Right lobe of liver (tissue), 6 donors: ENCODE results near the gene TRPT1. TPM values are rescaled to one million over a fixed set of nuclear protein-coding genes. Genes with fewer than 3 reads are reported as not detected.

ENCODE experiments used
- ATAC-seq, 4 donors: fragments of 200-7000 bp; cut with Tn5 transposase; one replicate each; pipeline ENCODE4 v1.9.1; 2020; ENCODE audit warnings: mild to moderate bottlenecking in 4 of 4, moderate library complexity in 4 of 4
- DNase-seq, 3 donors: peaks; one replicate each; pipeline ENCODE4 v3.0.0-alpha.2; 2020
- H3K27ac ChIP-seq, 3 donors: fragments of 200-600 bp; one replicate each; pipeline ENCODE4 v1.8.0; 2022
- H3K27me3 ChIP-seq, 2 donors: fragments of 200-600 bp; one replicate each; pipeline ENCODE4 v1.8.0; 2022
- H3K36me3 ChIP-seq, 4 donors: fragments of 200-600 bp; sonication (generic) in 1 of 4; one replicate each; pipeline versions ENCODE4 v1.5.1 to v1.8.0; 2017 to 2022; ENCODE audit warnings: control low read depth in 1 of 4
- H3K4me1 ChIP-seq, 4 donors: fragments of 200-600 bp; sonication (generic) in 1 of 4; one replicate each; pipeline versions ENCODE4 v1.5.1 to v1.8.0; 2017 to 2022; ENCODE audit warnings: control low read depth in 1 of 4
- H3K4me3 ChIP-seq, 3 donors: fragments of 200-600 bp; one replicate each; pipeline ENCODE4 v1.8.0; 2022
- H3K9me3 ChIP-seq, 4 donors: fragments of 200-600 bp; sonication (generic) in 1 of 4; one replicate each; pipeline versions ENCODE4 v1.5.1 to v1.8.0; 2017 to 2022; ENCODE audit warnings: control low read depth in 1 of 4
- POLR2A ChIP-seq: fragments of 450-650 bp; IDR thresholded peaks from one replicate; pipeline ENCODE4 v1.6.1; 2017; ENCODE audit warnings: antibody characterized with exemption, mild to moderate bottlenecking
- WGBS: methylation state at CpG from one replicate; pipeline ENCODE4 v1.1.6; 2018; ENCODE audit warnings: low coverage, low lambda C conversion rate; ENCODE audit not compliant: insufficient coverage; ENCODE audit errors: missing lambda C conversion rate; 5-methylcytosine and 5-hydroxymethylcytosine counted together
- intact Hi-C, 2 donors: fragments of 100-400 bp; cut with DNase I; formaldehyde crosslinking; loops; one replicate each; pipeline versions ENCODE4 v1.11.2 to v1.14.1; 2022
- total RNA-seq, 6 experiments: library from RNA; depleted of rRNA in 2 of 6; stranded (reverse); fragments of >200 nt in 2 of 6; fragmentation: NEBNext Ultra II Directional in 3 of 6; extraction: Animal tissue kit (Norgen Biotek cat#: 25700) in 3 of 6; gene quantifications; one replicate each; pipeline versions ENCODE4 v1.1.0 to v1.2.4, GENCODE V29; 2016 to 2023
- TF ChIP-seq, protein P1 (sequence below), 4 donors: fragments of 200-600 bp in 3 of 4; fragments of 450-650 bp in 1 of 4; IDR thresholded peaks; one replicate each; pipeline versions ENCODE4 v1.5.1 to v1.8.0; 2016 to 2022; ENCODE audit warnings: antibody characterized with exemption in 4 of 4, mild to moderate bottlenecking in 2 of 4
- donor health status: DM: no; HTN: yes; CAD: no.
- donor health status: DM: no; HTN: no; CAD: no.
- donor health status: DM: no; HTN: no; CAD: no.
- donor health status: DM: no; HTN: yes; CAD: no.
- donor health status: DM: no; HTN: yes; CAD: no.

TRPT1 gene
- total RNA-seq, 6 experiments from 2014 or later: 13.5 to 29.6 (median 18.9) TPM

DNA sequence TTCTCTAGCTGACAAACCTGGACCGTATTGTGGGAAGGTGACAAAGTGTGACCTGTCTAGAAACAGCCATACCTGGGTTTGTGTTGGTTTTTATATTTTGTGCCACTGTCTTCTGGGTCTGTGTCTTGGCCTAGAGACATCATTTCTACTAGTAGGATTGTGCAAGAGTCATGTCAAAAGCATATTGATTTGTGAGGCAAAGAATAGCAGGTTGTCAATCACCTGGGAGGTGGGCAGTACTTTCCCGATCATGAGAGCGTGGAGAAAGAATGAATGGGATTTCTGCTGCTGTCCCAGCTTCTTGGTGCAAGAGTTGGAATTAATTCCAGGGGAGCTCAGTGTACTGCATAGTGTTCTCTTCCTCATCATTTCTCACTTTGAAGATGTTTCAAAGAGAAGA, 24.4 kb downstream of the TRPT1 start:
- no peaks in the 10 kb centered on the region for H3K27me3 ChIP-seq
- H3K27ac ChIP-seq: no peak overlapping the region
- peaks cover 12 to 90% (median 41%) of the 10 kb centered on the region in 4 donors for H3K36me3 ChIP-seq
- intact Hi-C loops: no loop called here
- H3K4me1 ChIP-seq: no peaks in the 10 kb centered on the region
- ATAC-seq: peak in 1 of 4 donors; percentile 41
- no peak for DNase-seq
- H3K4me3 ChIP-seq: no peak overlapping the region
- H3K9me3 ChIP-seq: no peaks in the 10 kb centered on the region
- WGBS: 35% methylated on average over 3 of the region's 3 CpGs
- TF ChIP-seq POLR2A: no peak
- TF ChIP-seq, protein P1, sequence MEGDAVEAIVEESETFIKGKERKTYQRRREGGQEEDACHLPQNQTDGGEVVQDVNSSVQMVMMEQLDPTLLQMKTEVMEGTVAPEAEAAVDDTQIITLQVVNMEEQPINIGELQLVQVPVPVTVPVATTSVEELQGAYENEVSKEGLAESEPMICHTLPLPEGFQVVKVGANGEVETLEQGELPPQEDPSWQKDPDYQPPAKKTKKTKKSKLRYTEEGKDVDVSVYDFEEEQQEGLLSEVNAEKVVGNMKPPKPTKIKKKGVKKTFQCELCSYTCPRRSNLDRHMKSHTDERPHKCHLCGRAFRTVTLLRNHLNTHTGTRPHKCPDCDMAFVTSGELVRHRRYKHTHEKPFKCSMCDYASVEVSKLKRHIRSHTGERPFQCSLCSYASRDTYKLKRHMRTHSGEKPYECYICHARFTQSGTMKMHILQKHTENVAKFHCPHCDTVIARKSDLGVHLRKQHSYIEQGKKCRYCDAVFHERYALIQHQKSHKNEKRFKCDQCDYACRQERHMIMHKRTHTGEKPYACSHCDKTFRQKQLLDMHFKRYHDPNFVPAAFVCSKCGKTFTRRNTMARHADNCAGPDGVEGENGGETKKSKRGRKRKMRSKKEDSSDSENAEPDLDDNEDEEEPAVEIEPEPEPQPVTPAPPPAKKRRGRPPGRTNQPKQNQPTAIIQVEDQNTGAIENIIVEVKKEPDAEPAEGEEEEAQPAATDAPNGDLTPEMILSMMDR (IDR thresholded peaks at IDR 0.05): no peak

DNA sequence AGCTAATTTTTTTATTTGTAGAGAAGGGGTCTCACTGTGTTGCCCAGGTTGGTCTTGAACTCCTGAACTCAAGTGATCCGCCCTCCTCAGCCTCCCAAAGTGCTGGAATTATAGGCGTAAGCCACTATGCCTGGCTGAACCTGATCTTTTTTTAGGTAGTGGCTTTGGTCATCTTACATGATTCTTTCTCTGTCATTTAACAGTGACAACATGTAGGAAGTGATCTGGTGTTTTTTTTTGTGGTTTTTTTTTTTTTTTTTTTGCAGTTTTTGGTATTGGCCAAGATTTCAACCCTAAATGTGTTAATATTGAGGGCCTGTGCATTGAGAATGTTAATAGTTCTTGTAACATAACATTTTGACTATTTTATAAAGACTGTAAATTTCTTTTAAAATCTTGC, 27.5 kb downstream of the TRPT1 start:
- H3K4me3 ChIP-seq: no peak overlapping the region
- ATAC-seq: no peak
- no peaks in the 10 kb centered on the region for H3K4me1 ChIP-seq
- H3K36me3 ChIP-seq: peaks cover 15 to 95% (median 58%) of the 10 kb centered on the region in 4 donors
- intact Hi-C loops: no loop called here
- no peak for TF ChIP-seq POLR2A
- TF ChIP-seq, protein P1 (IDR thresholded peaks at IDR 0.05): no peak
- no peaks in the 10 kb centered on the region for H3K27me3 ChIP-seq
- 100% methylated on average over 1 of the region's 2 CpGs for WGBS
- no peaks in the 10 kb centered on the region for H3K9me3 ChIP-seq
- no peak for DNase-seq
- no peak overlapping the region for H3K27ac ChIP-seq

DNA sequence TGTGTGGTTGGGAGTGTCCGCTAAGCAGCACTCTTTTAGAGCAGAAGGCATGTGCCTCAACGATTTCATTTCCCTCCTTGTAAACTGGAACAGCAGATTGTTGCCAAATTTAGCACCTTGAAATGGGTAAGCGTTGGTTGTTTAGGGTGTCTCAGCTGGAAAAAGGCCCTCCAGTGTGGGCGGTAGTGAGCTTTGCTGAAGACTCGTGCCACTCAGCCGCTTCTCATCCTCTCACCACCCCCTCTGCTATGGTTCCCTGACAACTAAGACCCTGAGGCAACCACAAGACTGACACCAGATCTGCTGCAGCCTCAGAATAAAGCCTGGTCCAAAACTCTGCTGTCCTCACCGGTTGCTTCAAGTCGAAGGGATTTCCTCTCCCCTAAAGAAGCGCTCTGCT, 29.4 kb downstream of the TRPT1 start:
- TF ChIP-seq, protein P1 (IDR thresholded peaks at IDR 0.05): no peak
- no peak for TF ChIP-seq POLR2A
- ATAC-seq (no peak), DNase-seq (no peak)
- intact Hi-C loops: no loop called here
- Histone ChIP-seq H3K4me1 (no peaks in the 10 kb centered on the region), H3K9me3 (no peaks in the 10 kb centered on the region), H3K27me3 (no peaks in the 10 kb centered on the region), H3K36me3 (peaks cover 7 to 88% (median 53%) of the 10 kb centered on the region in 4 donors), H3K4me3 (no peak overlapping the region), H3K27ac (no peak overlapping the region)
- 100% methylated on average over 1 of the region's 9 CpGs for WGBS

DNA sequence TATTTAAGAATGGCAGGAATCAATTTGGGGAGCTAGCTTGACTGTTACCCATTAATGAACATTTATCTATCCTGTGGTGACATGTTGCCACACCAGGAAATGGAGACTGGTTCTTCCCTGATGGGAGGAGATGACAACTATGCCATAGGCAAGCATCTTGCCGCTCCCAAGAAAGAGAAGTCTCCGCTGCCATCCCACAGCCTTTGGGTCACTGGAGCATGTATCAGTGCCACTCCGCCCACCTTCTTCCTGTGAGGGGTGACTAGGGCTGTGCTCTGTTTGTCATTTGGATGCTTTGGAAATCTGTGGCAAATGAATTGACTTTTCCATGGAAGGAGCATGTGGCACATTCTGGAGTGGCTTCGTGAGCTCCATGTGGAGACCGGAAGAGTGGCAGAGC, 33.6 kb downstream of the TRPT1 start:
- ATAC-seq: no peak
- H3K36me3 ChIP-seq: peaks cover 7 to 51% (median 36%) of the 10 kb centered on the region in 4 donors

More for the DNA sequence above, 33.6 kb downstream of the TRPT1 start:
- 68% methylated on average over 2 of the region's 5 CpGs for WGBS
- DNase-seq: no peak
- TF ChIP-seq, protein P1 (IDR thresholded peaks at IDR 0.05): no peak
- TF ChIP-seq POLR2A: no peak
- H3K4me1 ChIP-seq: peaks cover 0 to 28% (median 4%) of the 10 kb centered on the region in 4 donors
- H3K27me3 ChIP-seq: no peaks in the 10 kb centered on the region
- intact Hi-C loops: no loop called here
- no peaks in the 10 kb centered on the region for H3K9me3 ChIP-seq
- H3K27ac ChIP-seq: no peak overlapping the region
- no peak overlapping the region for H3K4me3 ChIP-seq
